Right forelimb (tissue), 1 donor: ENCODE measurements around the gene PTGES2.

ENCODE experiments used
- DNase-seq: peaks from one replicate; pipeline ENCODE4 v3.0.0-alpha.2; 2018

The PTGES2 gene

DNA sequence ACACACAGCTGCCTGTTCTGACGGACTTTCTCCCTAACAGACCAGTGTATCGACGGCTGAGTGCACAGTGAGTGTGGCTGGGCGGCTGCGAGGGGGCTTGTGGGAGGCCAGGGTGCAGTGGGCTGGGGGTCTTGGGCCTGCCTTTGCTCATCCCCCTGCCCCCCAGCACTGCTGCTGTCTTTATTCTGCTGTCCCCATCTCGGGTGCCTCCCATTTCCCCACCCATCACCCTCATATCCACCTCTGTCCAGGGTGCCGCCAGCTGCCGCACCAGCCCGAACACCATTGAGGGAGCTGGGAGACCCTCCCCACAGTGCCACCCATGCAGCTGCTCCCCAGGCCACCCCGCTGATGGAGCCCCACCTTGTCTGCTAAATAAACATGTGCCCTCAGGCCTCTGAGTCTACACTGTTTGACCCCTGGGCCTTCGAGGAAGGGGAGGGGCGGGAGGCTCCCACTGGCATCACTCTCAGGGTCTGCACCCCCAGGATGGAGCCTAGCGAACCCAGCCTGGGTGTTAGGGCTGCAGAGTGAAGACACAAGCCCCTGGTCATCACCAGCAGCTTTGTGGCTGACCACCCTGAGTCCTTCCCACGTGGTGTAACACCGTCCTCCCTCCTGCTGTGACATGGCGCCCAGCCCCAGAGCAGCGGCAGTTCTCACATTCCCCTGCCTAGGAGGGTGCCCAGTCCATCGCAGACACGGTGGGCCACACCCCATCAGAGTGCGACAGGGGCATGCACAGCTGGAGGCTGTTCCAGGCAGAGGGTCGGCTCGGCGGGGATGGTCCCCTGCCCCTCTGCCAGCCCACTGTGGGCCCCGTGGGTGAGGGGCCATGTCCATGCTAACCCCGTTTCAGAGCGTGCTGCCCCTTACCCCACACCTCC is 25.8 kb upstream of the PTGES2 start:
- DNase-seq: no peak

DNA sequence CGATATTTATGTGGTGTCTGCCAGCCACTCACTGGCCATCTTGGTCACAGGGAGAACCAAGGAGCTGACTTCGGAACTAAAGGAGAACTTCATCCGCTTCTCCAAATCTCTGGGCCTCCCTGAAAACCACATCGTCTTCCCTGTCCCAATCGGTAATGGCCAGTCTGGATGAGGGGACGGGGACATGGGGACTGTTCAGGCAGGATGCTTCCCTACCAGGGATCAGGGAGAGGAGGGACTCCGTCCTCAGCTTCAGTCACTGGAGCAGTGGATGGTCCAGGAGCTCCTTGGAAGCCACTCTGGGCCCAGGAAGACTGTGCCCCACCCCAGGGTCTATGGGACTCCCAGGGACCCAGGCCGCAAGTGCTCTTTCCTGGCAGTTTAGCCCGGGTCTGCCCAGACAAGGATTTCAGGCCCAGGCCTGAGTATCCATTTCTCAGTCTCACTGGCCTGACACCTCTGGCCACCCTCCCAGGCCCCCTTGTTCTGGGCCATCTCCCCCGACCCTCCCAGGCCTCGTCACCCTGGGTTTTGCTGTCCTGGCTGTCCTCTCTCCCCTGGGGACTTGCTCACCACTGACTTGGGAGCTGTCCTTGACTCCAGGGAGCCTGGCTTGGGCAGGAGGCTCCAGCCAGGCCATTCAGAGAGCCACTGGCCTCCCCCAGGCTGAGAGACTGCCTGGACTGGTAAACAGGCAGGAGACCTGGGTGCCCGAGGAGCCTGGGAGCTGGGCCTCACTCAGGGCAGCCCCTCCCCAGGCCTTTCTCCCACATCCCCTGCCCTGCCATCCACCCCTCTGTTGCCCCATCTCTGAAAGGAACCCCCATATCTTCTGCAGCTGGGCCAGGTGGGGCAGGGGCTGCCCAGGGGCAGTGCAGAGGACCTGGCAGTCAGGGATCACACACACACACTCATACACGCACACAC is 24.9 kb upstream of the PTGES2 start:
- DNase-seq: no peak

DNA sequence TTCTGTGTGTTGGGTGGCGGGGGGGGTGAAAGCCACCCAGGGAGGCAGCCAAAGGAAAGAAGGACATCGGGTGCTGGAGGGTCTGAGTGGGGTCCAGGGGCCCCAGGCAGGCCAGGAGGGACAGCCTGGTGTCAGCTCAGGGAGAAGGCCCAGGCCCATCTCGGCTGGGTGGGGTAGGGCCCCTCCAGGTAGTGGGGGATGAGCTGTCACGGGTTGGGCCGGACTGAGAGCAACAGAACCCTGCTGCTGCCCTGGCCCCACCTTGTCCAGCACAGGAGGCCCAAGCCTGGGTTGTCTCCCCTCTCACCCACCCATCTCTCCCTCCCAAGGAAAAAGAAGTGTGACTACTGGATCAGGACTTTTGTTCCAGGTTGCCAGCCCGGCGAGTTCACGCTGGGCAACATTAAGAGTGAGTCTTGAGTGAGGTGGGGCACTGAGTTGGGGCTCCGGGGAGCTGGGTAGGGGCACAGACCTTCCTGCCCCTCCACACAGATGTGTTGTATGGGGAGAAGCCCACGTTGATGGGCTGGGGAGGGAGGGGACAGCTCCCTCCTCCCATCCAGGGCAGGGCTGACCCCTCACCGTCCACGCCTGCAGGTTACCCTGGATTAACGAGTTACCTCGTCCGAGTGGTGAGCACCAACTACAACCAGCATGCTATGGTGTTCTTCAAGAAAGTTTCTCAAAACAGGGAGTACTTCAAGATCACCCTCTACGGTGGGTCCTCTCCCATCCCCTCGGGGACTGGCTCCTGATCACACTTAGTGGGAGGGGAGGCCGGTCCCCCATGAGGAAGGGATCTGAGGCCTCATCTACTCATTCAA is 24.0 kb upstream of the PTGES2 start:
- no peak for DNase-seq

DNA sequence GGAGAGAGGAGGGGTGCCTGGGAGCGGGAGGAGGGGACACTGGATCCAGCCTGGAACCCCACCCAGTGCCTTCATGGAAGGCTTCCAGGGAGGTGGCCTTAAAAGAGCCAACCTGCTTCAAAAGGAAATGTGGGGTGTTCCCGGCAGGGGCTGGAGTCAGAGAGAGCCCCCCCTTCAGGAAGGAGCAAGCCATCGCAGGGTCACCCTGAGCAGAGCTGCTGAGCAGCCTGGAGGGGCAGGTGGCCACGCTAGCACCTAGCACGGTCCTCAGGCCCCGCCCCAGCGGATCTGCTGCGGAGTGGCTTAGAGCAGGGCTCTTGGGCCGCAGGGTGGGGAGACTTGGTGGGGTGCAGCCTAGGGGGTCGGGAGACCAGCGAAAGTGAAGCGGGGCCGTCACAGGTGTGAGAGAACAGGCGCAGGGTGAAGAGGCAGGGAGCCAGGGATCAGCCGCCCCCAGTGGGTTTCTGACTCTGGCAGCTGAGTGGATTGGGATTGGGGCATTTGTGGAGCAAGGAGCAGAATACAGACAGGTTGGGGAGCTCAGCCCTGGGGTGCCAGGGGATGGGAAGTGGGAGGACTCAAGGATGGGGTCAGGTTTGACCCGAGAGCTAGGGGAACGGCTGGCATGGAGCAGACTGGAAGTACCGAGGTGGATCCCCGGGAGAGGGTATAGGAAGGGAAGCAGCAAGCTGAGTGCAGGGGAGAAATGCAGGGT is 23.2 kb upstream of the PTGES2 start:
- DNase-seq: no peak

DNA sequence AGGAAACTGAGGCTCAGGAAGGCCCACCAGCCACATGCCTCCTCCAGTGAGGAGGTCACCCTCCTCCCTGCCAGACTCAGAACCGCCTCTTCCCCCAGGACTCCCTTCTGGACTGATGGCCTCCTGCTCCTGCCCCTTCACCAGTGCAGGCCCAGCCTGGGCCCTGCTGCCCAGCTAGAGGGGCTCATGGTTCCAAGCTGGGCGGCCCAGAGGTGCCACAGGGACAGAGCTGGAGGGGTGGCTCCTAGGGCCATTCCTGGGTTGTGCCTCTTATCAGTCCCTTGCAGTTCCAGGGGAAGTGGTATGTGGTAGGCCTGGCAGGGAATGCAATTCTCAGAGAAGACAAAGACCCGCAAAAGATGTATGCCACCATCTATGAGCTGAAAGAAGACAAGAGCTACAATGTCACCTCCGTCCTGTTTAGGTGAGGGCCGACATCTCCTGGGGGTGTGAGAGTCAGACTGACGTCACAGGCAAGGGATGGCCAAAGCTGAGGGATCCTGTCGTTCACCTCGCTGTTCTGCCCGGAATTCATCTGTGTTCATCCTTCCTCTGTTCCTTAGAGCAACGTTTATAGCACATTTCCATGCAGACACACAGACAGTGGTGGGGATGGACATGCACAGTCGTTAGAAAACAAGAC is 22.5 kb upstream of the PTGES2 start:
- DNase-seq: no peak

DNA sequence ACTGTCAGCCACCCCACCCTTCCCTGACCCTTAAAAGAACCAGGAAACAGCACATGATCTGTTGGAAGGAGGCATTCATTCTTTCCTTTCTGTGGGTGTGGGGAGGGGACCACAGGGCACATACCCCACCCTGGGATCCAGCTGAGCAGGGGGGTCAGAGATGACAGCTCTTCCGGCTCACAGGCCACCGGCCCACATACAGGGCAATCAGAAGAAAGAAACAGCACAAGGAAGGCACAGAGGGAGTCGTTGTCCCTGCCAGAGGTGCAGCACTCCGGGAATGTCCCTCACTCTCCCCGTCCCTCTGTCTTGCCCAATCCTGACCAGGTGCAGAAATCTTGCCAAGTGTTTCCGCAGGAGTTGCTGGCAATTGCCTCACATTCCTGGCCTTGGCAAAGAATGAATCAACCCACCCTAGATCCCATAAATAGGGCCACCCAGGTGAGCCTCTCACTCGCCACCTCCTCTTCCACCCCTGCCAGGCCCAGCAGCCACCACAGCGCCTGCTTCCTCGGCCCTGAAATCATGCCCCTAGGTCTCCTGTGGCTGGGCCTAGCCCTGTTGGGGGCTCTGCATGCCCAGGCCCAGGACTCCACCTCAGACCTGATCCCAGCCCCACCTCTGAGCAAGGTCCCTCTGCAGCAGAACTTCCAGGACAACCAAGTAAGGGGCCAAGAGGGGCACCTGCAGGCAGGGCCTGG is 21.6 kb upstream of the PTGES2 start, which contains the start of gene LCN2:
Gene LCN2 (plus strand): TSS at position 453 of the 701 bp plus-strand sequence. CDS start 73 bp downstream, at position 526.
- DNase-seq: no peak

DNA sequence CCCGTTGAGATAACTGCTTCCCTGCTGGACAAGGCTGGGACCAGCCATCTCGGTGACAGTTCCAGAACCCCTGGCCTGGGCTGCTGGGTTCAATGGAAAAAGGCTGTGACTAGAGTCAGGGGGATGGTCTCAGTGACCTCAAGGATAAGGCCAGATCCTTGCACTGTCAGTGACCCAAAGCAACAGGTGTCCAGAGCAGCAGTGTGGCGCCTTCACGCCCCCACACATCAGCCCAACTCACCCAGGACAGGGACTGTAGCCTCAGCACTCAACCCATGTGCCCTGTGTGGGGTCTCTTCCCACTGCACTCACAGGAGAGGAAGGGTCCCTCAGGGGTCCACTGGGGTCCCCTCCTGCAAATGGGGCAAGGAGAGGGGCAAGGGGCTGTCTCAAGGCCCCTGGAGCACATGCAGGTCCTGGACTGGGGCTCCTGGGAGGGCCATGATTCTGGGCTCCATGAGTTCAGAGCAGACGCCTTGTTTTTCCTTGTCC is 21.0 kb upstream of the PTGES2 start:
- DNase-seq: no peak

DNA sequence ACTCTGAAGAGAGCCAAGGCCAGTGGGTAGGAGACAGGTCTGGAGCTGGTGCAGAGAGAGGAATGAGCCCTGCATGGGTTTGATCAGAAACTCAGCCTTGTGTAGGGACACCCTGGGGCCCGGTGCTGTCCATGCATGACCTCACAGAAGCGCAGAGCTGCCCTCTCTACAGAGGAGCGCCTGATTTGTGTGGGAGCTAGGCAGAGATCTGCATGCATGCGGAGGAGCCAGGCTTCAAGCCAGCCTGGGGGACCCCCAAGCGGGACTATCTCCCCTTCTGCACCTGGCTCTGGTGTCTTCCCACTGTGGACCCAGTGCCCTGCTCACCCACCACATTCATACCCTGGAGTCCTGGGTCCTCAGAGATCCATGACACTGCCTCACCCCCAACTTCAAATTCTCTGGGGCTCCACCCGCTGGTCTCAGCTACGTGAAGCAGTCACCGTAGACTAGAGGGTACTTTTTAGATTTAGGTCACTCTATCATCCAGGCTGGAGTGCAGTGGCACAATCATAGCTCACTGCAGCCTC is 19.1 kb upstream of the PTGES2 start:
- no peak for DNase-seq

DNA sequence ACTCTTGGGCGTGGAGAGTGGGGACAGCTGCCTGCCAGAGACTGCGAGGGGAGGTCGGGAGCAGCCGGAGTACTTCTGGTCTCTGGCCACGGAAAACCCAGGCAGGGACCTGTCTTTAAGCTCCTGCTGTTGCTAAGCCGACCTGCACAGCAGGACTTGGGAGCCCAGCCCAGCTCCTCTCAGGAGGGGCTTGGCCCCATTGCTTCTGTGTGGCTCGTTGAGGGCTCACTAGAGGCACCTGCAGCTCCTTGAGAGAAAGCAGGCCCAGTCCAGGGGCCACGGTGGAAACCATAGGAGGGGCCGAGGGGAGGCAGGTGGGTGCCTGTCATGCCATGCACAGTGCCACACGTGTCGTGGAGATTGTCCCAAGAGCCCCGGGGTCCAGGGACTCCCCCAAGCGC is 18.4 kb upstream of the PTGES2 start:
- DNase-seq: no peak

DNA sequence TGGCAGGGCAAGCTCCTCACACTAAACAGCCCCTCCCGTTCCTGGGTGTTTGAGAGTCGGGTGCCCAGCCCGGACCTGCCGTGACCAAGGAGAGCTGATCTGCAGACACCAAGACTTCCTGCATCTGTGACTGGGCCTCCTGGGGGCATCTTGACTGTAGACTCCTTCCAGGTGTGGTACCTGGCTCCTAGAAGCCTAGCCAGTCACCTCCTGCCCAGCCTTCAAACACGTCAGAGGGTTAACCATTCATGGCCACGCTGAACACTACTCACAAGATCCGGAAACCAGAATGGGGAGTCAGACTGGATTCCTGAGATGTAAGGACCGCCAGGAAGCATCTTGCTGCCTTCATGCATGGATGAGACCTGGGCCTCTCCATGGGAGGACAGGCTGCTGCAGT is 18.0 kb upstream of the PTGES2 start:
- no peak for DNase-seq

DNA sequence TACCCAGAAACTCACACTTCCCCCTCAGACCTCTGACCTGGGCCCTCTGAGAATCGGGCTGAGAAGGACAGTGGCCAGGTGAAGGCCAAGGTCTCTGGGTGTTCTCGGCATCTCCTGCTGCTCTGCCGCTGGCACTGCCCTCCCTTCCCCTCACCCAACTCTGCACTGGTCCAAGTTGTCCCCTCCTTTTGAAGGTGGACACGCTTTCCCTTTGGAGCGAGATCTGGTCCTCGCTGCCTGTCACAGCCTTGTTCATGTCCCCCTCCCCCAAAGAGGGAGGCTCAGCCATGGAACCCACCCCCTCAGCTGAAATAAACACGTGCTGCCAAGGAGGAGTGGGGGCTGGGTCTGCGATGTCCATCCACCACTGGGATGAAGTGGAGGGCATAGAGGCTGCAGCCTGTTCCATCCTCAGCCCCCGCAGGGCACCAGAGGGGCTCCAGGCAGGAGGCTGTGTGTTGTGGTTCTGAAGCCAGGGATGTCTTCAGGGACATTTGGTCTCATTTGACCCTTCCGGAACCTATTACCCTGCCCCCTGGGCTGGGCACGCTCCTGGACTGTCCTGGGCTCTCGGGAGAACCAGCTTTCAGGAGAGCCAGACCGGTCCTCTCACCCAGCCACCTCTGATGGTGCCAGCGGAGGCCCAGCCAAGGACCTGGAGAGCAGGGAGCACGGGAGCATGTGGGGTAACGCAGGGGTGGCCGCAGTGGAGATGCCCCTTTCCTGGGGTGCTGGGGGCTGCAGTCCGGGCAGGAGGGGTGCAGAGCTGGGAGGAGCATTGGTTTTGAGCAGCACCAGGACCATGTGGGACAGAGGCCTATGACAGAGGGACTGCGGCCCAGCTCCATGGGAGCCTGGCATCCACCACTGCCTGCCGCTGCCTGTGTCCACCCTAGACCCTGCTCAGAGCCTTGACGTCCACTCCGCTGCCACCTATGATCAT is 17.0 kb upstream of the PTGES2 start:
- no peak for DNase-seq

DNA sequence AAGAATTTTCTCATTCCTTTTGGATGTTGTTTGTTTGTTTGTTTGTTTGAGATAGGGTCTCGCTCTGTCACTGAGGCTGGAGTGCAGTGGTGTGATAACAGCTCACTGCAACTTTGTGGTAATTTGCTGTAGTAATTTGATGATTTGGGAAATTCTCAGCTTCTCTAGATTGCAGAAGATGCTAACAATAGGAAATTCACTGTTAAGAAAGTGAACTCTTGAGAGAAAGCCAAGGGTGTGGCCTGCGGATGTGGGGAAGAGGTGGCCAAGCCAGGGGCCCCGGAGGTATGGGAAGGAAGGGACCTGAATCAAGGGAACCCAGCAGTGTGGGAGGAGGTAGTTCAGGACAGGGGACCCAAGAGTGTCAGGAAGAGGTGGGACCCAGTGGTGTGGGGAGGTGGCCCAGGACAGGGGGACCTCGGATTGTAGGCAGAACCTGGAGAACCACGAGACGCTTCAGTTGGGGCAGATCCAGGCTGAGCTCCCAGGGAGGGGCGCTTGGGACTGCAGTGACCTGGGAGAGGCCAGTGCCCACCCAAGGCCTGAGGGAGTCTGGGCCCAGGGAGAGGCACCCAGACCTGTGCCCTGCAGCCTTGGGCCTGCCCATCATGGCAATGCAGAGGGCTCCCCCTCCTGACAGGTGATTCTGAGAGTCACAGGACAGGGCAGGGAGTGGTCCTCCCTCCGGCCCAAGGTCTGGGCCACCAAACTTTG is 16.2 kb upstream of the PTGES2 start:
- DNase-seq: no peak

DNA sequence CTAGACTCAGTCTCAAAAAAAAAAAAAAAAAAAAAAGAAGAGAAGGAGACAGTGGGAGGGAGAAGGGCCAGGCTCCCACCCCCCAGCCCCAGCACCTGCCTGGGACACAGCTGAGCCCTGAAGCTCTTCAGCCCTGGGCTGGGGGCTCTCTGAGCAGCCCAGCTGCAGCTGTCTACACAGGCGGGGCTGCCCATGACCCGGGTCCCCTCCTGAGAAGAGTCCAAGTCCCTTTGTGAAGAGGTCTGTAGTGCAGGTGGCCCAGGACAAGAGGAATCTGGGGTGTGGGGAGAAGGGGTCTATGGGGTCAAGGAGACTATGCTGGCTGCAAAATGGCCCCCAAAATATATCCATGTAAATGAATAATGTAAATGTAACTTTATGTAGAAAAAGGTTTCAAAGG is 15.1 kb upstream of the PTGES2 start:
- DNase-seq: no peak

DNA sequence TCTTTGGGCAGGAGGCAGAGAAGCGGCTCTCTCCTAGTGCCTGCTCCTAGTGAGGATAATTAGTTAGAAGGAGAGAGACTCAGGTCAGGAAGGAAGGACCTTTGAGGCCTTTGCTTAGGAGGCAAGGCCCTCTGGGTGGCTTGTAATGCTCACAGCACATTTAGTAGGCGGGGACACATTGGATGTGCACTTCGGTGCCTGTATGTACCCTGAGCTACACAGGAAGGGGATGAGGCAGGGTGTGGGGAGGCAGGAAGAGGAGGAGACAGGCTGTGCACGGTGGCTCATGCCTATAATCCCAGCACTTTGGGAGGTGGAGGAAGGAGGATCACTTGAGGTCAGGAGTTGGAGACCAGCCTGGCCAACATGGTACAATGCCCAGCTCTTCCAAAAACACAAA is 14.5 kb upstream of the PTGES2 start:
- DNase-seq: no peak

DNA sequence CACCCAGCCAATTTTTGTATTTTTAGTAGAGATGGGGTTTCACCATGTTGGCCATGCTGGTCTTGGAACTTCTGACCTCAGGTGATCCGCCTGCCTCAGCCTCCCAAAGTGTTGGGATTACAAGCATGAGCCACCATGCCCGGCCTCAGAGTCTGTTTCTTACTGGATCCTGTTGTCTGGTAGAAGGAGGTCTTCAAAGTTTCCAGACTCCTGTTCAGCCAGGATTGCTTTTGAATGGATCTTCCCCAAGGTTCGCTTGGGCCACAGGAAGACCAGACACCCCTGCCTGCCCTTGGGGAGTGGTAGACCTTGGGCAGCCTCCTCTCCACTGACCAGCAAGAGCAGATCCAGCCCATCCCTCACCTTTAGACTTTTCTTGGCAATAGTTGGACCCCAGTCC is 14.1 kb upstream of the PTGES2 start:
- DNase-seq: no peak

DNA sequence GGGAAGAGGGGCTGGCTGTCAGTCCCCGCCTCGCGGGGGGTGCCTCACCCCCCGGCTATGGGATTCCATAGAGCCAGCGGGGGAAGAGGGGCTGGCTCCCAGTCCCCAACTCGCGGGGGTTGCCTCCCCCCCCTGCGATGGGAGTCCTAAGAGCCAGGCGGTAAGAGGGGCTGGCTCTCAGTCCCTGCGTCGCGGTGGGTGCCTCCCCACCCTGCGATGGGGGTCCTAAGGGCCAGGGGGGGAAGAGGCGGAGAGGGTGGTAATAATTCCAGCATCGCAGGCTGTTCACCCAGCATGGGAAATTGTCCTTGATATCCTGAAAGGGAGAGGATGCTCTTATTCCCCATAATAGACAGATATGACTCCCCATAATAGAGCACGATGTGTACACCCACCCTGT is 12.1 kb upstream of the PTGES2 start:
- DNase-seq: no peak

DNA sequence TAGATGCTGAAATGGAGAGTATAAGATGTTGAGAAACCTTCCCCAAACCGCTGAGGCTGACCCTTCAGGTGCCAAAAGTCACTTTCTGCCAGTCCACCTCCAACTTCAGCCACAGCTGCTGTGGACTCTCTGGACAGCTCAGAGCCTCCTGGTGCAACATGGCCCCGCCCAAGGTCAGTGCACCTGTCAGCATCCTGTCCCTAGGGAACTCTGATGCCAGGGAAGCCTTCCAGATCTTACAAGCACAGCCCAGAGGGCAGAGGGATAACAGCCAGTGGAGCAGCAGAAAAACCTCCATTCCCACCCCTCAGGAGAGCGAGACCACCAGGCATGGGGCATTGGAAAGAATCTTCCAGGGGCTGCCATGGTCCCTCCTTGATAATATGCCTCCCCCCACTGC is 10.5 kb upstream of the PTGES2 start:
- no peak for DNase-seq
